ENCODE data around the gene CNTNAP2.

Gene CNTNAP2

DNA sequence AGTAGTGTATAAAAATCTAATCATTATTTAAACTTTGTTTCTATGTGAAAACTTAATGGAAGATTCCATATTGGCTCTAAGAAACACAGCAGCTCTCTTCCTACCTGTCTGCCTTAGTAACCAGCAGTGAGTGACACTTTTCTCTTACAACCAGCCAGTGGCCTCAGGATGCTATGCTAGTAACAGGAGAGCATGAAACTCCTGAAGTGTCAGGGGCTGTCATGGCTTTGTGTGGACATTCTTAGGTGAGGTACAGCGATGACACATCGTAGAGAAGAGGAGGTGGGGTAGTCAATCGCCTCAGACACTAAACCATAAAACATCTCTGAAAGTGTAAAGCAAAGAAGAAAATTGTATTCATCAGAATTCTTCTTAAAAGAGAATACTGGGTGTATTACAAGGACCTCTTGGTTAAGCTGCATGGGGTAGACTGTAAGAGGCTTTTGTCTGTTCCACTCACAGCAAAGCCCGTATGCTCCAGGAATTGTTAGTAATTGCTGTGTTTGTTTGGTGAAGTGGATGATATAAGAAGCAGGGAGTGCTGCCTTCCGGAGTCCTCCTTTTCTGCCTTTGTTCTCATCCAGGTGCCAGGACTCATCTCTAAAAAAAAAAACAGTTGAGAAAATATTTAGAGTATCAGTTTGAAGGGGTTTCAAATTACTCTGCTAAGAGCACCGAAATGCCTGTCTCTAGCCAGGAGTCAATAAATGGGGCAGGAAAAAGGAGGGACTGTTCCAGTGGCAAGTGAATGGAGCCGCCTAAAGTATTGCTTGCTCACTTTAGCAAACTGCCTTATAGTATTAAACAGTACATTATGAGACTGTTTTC is 518.8 kb downstream of the CNTNAP2 start:
- peak; percentile 92 for DNase-seq

DNA sequence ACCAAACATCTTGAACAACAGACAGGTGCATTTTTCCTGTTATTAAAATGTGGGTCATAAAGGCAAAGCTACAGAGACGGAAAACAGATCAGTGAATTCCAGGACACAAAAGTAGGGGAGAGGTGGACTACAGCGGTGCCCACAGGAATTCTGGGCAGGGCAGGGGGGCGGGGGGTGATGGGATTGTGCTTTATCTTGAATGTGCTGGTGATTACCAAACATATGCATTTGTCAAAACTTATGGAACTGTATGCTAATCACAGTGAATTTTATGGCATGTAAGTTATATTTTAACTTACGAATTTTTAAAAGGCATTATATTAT is 519.4 kb downstream of the CNTNAP2 start:
- DNase-seq: no peak

DNA sequence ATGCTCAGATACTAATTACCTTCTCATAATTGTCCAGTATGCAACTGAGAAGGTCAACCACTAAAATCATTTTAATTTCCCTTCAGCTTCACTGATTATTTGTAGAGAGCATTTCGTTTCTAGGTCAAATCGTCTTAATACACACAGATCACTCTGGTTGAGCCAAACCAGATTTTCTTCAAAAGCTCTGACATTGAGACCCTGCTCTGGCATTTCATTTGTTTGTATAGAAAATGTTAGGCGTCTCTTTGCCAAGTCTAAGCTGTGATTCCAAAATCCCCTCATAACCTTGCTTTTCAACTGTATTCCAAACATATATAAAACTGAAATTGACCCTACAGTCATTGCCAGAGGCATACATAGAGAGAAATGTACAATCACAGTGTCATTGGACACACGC is 520.0 kb downstream of the CNTNAP2 start:
- DNase-seq: no peak

DNA sequence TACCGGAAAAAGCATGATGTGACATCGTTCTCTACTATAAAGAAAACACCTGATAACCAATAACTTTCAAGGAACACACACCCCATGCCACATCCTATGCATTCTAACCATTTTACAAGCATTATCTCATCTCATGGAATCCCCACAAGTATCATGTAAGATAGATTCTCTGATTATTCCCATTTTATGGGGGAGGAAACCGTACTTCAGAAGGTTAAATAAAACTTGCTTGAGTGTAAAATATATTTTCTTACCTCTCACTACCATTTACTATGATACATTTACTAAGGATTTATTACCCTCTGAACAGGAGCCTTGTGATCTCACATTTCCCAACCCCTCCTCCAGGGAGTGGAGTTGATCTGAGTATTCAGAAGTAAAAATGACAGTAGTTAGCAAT is 522.7 kb downstream of the CNTNAP2 start:
- no peak for DNase-seq

DNA sequence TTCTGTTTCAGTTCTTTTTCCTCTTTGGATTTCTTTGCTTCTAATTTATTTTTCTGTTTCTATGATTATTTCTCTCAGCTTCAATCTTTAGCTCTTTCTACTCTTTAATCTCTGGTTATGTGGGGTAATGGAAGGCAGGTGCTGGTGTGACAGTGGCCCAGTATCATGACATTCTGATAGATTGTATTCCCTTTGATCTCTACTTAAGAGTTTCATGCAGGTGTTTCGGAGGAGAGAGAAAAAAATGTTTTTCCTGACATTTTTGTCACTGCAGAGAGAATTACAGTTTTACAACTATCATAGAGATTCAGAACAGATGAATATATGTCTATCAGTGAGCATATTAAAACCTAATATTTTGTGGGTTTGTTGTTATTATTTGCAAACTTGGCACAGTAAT is 524.9 kb downstream of the CNTNAP2 start:
- no peak for DNase-seq

DNA sequence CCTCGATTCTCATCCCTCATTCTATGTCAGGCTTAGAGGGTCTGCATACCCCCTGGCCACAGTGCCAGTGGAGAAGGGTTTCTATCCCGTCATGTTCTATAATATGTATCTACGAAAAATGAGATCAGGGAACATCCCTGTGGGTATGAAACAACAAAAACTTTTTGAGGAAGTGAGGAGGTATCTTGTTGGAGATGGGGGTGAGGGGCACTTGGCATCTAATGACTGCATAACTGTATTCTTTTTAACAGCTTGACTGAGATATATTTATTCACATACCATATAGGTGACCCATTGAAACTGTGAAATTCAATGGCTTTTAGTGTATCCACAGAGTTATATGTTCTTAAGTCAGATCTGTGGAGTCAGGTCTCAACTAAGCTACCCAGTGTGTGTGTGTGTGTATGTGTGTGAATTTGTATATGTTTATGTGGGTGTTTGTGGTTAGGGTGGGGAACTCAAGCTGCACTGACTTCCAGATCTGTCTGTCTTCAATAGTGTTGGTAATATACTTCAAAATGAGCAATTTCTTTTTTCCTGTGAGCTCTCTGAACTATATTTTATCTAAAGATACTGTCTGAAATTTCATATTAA is 528.9 kb downstream of the CNTNAP2 start:
- DNase-seq: no peak

DNA sequence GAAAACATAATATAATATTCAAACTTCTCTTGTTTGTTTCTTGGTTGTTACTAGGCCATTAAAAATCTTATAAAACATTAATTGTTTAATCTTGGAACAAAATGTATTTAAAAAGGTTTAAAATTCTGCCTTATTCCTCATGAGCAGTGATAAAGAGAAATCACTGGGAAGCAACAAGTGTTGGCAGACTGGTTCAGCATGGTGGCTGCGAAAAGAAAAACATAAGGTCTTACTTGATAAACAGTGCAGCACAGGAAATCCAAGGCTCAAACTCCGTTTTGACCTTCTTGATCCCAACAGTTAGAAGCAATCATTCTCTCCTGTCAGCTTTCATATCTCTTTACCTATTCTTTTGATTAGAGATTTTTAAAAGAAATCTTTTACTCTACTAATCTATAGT is 530.8 kb downstream of the CNTNAP2 start:
- no peak for DNase-seq

DNA sequence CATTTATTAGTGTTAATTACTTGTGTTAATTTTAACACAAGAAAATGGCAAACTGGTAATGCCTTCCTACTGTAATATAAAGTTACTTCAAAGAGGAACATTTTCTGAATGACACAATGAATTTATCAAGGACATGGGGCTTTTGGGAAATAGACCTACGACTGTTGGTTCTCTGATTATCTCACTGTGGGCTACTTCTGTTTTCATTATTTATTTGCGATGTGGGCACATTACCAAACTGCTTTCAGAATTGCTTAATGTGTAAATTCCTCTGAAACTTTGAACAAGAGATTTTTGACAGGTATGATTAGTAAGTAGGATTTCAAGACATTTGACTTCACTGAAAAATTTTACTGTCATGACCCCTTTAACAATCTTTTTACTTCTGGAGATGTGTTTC is 535.6 kb downstream of the CNTNAP2 start:
- DNase-seq: no peak

DNA sequence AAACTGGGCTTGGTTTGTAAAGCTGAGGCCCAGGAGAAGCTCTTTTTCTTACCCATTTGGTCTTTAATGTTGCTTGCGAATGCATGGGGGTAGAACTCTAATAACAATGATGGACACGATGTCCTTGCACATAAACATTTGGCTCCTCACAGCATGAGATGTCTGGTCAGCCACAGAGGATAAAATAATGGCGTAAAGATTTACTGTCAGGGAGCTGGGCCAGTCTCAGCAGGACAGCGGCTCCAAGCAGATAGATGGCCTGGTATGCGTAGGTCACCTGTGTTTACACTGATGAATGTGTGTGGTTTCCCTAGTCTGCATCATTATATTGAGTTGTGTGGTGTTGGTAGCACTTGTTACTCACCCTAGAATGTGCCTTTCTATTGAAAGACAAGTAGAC is 537.4 kb downstream of the CNTNAP2 start:
- no peak for DNase-seq

DNA sequence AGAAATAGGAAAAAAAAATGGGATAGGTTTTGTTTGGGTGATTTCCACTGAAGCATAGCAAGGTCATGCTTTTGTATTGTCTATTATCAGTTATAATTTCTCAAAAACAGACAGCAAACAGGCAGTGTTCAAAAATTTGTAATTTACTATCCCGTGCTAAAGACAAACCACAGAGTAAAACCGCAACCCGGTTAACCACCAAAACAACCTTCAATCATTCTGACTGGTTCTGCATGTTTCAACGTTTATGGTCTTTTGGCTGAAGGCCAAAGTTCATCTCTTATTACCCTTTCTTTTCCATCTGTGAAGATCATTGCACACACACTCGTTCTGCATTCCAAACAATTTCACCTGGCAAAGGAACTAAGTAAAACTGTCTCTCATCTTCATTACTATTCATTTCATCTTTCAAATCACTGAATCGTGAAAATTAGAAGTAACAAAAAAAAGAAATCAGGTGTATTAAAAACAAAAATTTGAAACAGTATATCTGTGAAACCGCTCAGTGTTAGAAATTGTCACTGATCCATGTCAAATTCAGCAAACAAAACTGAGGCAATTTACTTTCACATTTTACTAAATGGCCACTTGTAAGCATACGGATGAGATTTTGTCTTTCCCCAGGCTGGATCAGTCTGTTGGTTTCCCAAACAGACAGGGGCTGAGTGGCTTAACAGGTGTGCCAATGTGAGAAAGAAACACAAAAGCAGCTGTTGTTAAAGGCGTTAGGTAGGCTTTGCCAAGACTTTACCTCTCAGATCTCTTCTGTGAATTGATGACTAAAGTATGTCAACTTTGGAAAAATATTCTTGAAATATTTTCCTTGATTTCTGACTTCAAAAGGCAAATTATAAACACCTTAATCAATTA is 539.6 kb downstream of the CNTNAP2 start:
- DNase-seq: peak; percentile 73

DNA sequence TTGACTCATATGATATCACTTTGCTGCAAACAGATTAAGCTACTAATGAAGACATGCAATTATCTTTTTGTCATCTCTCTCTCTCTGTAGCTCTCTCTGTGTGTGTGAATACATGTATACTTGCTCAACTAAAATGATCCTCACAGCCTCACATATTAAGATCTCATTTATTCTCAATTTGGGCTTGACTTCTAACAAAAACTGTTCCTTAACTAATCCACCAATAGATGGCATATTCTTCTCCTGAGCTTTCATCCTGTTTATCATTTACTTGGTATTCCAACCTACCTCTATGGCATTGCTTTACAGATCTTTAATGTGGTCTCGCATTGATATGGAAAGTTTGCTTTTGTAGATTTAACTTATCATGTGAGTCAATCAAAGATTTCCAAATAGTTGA is 540.4 kb downstream of the CNTNAP2 start:
- DNase-seq: peak; percentile 12

DNA sequence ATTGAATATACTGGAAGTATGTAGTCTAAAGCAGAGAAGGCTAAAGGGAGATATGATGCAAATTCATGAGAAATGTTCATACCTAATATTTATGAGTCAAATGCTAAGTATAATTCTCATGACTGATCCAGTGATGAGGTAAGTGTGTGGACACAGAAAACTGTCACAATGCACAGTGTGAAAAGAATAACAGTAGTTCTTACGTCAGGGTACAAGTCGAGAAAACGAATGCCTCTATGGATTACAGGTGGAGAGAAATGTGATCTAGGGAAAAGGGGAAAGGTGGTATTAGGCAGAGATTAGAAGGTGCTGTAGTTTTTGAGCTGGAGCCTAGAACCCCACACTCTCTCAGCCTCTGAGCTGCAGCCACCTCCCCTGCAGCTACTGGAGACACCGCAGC is 542.0 kb downstream of the CNTNAP2 start:
- no peak for DNase-seq

DNA sequence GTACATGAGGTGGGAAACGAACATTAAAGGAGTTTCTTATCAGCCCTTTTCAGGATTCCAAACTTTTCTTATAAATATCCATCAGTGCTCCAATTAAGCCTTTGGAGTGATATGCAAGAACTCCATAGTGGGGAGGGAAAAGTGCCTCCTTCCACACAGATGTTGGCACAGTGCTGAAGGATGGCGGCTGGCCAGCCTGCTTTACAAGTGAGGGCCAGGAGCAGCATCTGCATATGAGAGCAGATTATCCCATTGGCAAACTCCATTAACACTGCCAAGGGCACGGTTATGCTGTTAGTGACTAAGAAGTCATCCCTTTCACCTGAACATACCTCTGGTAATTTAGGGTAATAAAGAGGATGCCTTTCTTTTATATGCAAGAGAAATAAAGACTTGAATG is 543.1 kb downstream of the CNTNAP2 start:
- DNase-seq: no peak

DNA sequence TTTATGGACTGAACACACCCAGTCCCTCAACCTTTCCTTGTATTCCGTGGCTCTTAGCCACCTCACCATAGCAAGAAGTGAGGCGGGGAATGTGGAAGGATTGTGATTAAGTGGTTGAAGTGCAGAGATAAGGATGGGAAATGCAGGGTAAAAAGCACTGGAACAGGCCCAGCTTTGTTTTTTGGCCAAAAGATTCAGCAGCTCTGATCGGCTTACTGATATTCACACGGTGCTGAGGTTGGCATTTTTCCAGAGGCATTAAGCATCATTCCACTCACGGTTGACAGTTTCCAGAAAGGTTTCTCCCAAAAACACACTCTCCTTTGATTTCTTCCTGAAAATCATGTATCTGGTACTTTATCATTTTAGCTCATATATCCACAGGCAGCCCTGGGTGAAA is 544.2 kb downstream of the CNTNAP2 start:
- DNase-seq: no peak

DNA sequence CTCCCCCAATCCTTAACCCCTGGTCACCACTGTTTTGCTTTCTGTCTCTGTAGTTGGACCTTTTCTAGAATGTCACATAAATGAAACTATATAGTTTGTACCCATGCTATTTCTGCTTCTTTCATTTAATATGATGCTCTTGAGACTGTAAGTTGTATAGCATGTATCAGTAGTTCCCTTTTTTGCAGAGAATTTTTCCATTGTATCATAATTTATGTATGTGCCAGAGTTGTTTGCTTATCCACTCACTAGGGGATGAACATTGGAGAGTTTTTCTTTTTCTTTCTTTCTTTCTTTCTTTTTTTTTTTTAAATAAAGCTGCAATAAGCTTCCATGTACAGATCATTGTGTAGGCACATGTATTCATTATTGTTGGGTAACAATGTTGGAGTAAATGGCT is 544.8 kb downstream of the CNTNAP2 start:
- no peak for DNase-seq

DNA sequence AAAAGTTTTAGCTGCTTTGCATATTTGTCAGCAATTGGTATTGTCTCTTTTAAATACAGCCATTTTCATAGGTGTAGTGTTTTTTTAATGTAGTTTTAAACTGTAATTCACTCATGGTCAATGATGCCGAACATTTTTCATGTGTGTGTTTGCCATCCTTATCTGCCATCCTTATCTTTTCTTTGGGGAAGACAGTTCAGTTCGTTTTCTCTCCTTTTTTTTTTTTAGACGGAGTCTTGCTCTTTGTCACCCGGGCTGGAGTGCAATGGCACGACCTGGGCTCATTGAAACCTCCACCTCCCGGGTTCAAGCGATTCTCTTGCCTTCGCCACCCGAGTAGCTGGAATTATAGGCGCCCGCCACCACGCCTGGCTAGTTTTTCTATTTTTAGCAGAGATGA is 545.3 kb downstream of the CNTNAP2 start:
- DNase-seq: no peak

DNA sequence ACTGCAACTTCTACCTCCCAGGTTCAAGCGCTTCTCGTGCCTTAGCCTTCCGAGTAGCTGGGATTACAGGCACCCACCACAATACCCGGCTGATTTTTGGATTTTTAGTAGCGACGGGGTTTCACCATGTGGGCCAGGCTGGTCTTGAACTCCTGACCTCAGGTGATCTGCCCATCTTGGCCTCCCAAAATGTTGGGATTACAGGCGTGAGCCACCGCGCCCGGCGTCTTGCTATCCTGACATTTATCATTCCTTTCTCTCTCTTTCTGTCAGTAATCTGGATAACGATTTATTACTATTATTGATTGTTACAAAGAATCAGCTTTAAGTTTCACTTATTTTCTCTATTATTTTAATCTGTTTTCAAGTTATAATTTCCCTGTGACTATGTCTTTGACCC is 548.4 kb downstream of the CNTNAP2 start:
- no peak for DNase-seq

DNA sequence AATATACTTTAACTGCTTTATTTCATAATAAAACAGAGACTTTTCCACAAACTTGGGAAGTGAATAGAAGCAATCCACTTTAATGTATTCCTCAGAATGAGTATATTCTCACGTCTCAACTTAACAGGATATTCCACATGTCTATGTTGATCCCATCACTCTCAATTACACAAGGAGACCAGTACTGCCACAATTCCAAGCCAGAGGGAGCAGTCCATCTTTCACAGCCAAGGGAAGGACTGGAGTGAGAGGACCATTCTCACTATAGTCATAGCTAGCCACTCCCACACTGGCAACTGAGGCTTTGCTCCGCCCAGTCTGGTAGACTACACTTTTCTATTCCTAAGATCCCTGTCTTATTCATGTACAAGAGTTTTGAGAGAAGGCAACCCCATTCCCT is 553.9 kb downstream of the CNTNAP2 start:
- no peak for DNase-seq

DNA sequence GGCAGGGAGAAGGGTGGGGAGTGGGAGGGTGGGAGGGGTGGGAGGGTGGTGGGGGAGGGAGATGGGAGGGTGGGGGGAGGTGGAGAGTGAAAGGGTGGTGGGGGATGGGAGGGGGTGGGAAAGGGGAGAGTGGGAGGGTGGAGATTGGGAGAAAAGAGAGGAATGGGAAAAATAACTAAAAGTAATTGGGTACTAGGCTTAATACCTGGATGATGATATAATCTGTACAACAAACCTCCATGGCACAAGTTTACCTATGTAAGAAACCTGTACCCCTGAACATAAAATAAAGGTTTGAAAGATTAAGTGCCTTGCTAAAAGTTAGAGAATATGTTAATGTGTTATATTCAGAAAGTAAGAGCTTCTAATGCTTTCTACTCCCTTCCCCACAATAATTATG is 564.9 kb downstream of the CNTNAP2 start:
- no peak for DNase-seq

DNA sequence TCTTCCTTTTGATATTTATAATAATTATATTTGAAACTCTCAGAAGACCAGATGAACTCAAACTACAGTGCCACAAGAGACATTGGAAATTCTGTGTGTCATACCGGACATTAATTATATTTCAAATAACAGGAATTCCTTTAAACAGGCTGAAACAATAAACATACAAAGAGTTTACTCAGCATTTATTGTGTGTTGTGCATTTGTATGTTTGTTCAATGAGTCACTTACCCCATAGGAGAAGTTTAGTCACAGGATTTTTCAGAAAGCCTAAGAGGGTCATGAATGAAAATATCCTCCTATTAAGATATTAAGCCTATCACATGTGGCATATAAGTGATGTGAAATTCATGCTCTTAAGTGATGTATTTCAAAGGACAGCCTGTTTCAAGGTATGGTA is 566.8 kb downstream of the CNTNAP2 start:
- DNase-seq: no peak

DNA sequence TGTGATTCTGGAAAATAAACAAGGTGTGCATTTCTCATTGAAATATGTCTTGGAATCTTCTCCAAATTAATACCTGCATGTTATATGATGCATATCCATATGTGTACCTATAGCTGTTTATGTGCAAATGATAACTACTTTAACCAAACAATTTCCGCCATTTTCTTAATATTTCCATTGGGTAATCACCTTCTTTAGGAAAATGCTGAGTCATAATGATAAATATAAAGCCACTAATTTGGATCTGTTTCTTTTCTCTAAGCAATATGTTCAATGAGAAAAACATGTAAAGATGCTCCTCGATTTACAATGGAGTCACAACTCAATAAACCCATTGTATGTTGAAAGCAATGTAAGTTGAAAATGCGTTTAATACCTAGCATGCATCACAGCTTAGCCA is 574.4 kb downstream of the CNTNAP2 start:
- no peak for DNase-seq

DNA sequence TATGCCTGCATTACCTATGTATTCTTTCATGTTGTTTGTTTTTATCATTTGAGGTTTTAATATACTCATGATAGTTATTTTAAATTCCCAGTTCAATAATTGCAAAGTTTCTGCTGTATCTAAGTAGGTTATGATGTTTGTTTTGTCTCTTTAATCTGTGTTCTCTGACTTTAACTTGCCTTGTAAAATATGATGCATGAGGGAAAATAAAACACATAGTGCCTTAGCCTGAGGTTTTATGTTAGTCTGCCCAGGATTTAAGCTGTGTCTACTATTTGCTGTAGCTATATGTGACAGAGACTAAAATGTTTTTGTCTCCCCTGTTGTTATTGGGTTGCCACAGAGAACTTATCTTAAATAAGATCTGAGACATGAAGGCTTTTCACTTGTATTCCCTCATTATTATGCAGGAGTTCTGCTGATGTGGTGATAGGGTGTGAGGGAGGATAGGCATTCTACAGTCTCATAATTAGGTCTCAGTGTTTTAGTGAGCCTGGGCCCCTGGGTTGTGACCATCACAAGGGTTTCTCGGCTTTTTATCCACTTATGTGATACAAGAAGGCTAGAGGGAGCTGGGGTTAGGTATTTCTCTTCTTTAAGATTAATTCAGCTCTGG is 582.5 kb downstream of the CNTNAP2 start:
- no peak for DNase-seq

DNA sequence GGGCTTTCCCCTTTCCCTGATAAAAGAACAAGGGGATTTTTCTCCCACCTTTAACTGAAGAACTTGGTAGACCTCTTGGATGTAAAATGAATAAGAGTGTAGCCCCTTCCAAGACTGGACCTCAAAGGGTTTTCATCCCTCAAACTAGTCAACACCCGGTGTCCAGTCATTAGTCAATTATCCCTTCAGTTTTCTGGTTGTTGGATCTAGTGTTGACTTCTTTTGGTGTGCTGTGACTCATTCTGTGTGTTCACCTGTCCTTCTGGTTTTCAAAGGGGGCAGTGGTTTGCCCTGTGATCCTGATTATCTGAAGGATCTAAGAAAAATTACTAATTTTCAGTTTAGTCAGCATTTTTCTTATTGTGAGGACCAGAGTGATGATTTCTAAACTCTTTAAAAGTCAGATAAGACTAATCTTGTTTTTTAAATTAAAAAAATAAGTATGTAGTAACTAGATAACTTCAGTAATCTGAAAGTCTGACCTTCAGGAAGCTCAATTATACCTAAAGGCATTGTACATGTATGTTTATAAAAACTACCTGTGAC is 583.5 kb downstream of the CNTNAP2 start:
- DNase-seq: no peak

Data from NCI-H510A treated with DMSO at 0.1 percent for 48 hours (cell line).